OCI-LY7 (cell line): ENCODE results near the gene NTM. TPM values are rescaled to one million over a fixed set of nuclear protein-coding genes. Genes with fewer than 3 reads are reported as not detected.

Experiments used
- BruUV-seq: library from RNA; stranded (reverse); fragments of 400-500 nt; replicated peaks from 2 replicates; lab custom pipeline; 2021; lab: Mats Ljungman, UMichigan
- CTCF ChIA-PET: fragments of 300-600 bp; sonication (Branson Sonifier 250); formaldehyde crosslinking; loops from one replicate; lab custom pipeline; 2022; ENCODE audit warnings: antibody characterized with exemption; ENCODE audit not compliant: unreplicated experiment; lab: Charles Lee
- POLR2A ChIA-PET: fragments of 300-600 bp; sonication (Branson Sonifier 250); formaldehyde crosslinking; loops from one replicate; lab custom pipeline; 2022; ENCODE audit warnings: antibody characterized with exemption; lab: Charles Lee
- DNase-seq: peaks from one replicate; pipeline ENCODE4 v3.0.0-alpha.2; 2015; ENCODE audit warnings: low spot score
- H2AFZ ChIP-seq: fragments of 200-600 bp; sonication (generic), shearing (Covaris generic); 2 replicates; pipeline ENCODE4 v1.6.1; 2014; ENCODE audit warnings: mild to moderate bottlenecking, antibody characterized with exemption, low read length, moderate library complexity
- H3K27ac ChIP-seq: fragments of 200-600 bp; sonication (generic); 2 replicates; pipeline ENCODE4 v1.5.1; 2014; ENCODE audit warnings: mixed run types, low read depth, mild to moderate bottlenecking, moderate library complexity, low read length, inconsistent platforms; ENCODE audit not compliant: poor library complexity, severe bottlenecking
- H3K36me3 ChIP-seq: fragments of 200-600 bp; sonication (generic); 2 replicates; pipeline ENCODE4 v1.6.1; 2014; ENCODE audit warnings: mild to moderate bottlenecking, antibody characterized with exemption, low read length, moderate library complexity, mixed read lengths; ENCODE audit not compliant: insufficient read depth
- H3K4me1 ChIP-seq: fragments of 200-600 bp; sonication (generic); 2 replicates; pipeline ENCODE4 v1.5.1; 2014; ENCODE audit warnings: mild to moderate bottlenecking, low read length; ENCODE audit not compliant: insufficient read depth, poor library complexity, severe bottlenecking
- H3K4me2 ChIP-seq: fragments of 200-600 bp; sonication (generic); 2 replicates; pipeline ENCODE4 v1.6.1; 2014; ENCODE audit warnings: mild to moderate bottlenecking, low read length
- H3K4me3 ChIP-seq: fragments of 200-600 bp; sonication (generic); 2 replicates; pipeline ENCODE4 v1.5.1; 2014; ENCODE audit warnings: mild to moderate bottlenecking, low read depth, low read length; ENCODE audit not compliant: poor library complexity, severe bottlenecking
- H3K79me2 ChIP-seq: fragments of 200-600 bp; sonication (generic); 2 replicates; pipeline ENCODE4 v1.6.1; 2016; ENCODE audit warnings: low read depth, mild to moderate bottlenecking, low read length, moderate library complexity, mixed read lengths; ENCODE audit not compliant: insufficient read depth
- H3K9me2 ChIP-seq: fragments of 200-600 bp; sonication (generic); 2 replicates; pipeline ENCODE4 v1.6.1; 2016; ENCODE audit warnings: mild to moderate bottlenecking, low read length, mixed read lengths; ENCODE audit not compliant: insufficient read depth
- H3K9me3 ChIP-seq: fragments of 200-600 bp; sonication (generic); 2 replicates; pipeline ENCODE4 v1.6.1; 2014; ENCODE audit warnings: mild to moderate bottlenecking, mixed run types, low read length, mixed read lengths
- H4K20me1 ChIP-seq: fragments of 200-600 bp; sonication (generic); 2 replicates; pipeline ENCODE4 v1.6.1; 2014; ENCODE audit warnings: mild to moderate bottlenecking, antibody characterized with exemption, low read length, moderate library complexity, mixed read lengths; ENCODE audit not compliant: insufficient read depth
- CTCF ChIP-seq: fragments of 200-600 bp; sonication (generic); conservative IDR thresholded peaks from 2 replicates; pipeline ENCODE4 v1.5.1; 2014; ENCODE audit warnings: mild to moderate bottlenecking, antibody characterized with exemption, low read length, moderate library complexity, mixed read lengths
- EZH2phosphoT487 ChIP-seq: fragments of 200-600 bp; sonication (generic); IDR thresholded peaks from 2 replicates; pipeline ENCODE4 v1.6.1; 2018; ENCODE audit warnings: low read depth, borderline replicate concordance, mild to moderate bottlenecking, mixed run types, antibody characterized with exemption, low read length, moderate library complexity, mixed read lengths
- intact Hi-C: fragments of 100-400 bp; cut with micrococcal nuclease; formaldehyde crosslinking; loops from one replicate; pipeline ENCODE4 v1.10.0; 2022; ENCODE audit not compliant: unreplicated experiment
- total RNA-seq, 2 experiments: library from RNA; depleted of rRNA in 1 of 2; stranded (reverse); fragments of >200 nt in 1 of 2; shearing (Covaris generic) in 1 of 2; gene quantifications; 2 replicates each; pipeline ENCODE4 v1.2.3, GENCODE V29; 2014 to 2022

Gene NTM
- total RNA-seq, 2 experiments from 2014 or later, result not detected

DNA sequence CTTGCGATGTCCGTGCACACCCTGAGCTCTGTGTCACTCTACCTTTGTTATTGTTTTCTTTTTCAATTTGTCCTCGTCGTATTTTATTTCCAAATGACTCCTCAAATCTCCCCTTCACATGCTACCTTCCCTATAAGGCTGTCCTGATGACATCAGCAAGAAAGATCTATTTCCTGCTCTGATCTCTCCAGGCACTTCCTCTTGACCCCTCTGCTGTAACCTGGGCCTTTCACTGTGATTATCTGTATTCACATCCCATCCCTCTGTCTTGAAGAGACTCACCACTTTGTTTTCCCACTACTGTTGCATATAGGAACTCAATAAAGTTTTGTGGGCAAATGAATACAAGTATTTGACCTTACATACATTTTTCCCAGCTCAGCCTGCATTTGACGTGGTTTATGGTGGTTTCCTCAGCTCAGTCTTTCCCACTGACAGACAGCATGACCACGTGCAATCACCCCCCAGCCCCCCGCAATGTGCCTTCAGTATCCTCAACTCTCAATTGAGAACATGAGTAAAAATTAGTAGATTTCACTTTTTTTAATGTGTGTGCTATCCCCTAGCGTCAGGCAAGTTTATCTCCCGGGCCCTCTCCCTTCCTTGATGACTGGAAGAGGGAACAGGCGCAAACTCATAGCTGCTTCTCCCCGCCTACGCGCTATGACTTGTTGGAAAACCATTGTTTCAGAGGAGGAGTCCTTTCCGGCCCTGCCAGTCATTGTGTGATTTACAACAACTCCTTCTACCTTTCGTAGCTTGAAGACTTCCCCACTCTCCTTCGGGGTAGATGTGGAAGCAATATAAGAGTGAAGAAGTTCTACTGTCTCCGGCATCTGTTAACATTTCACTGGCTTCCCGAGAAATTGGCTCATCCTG is 498.5 kb downstream of the NTM start:
- Histone ChIP-seq H3K79me2 (no peaks in the 10 kb centered on the region), H3K4me3 (no peak overlapping the region), H4K20me1 (no peaks in the 10 kb centered on the region), H3K9me2 (no peaks in the 10 kb centered on the region), H3K27ac (no peak overlapping the region), H3K36me3 (no peaks in the 10 kb centered on the region), H3K4me2 (no peak overlapping the region), H2AFZ (no peak overlapping the region), H3K9me3 (no peaks in the 10 kb centered on the region), H3K4me1 (no peaks in the 10 kb centered on the region)
- BruUV-seq, result no TSS peak
- intact Hi-C loops, result no loop called here
- ChIA-PET CTCF (no interaction called here), POLR2A (no interaction called here)
- TF ChIP-seq EZH2phosphoT487, result no peak
- no peak for TF ChIP-seq CTCF
- DNase-seq, result no peak

- H3K36me3 ChIP-seq, result no peaks in the 10 kb centered on the region
- intact Hi-C loops, result no loop called here
- TF ChIP-seq EZH2phosphoT487, result no peak
- no peak for TF ChIP-seq CTCF
- no peaks in the 10 kb centered on the region for H3K9me3 ChIP-seq
- no peak for DNase-seq
- H2AFZ ChIP-seq, result no peak overlapping the region
- no peak overlapping the region for H3K4me3 ChIP-seq
- H3K4me2 ChIP-seq, result no peak overlapping the region
- H3K79me2 ChIP-seq, result no peaks in the 10 kb centered on the region
- no peaks in the 10 kb centered on the region for H3K4me1 ChIP-seq
- no peaks in the 10 kb centered on the region for H3K9me2 ChIP-seq
- BruUV-seq, result no TSS peak
- ChIA-PET CTCF (no interaction called here), POLR2A (no interaction called here)
- no peak overlapping the region for H3K27ac ChIP-seq
- no peaks in the 10 kb centered on the region for H4K20me1 ChIP-seq
Measured at GRCh38 chr11:131870305-131870704, 499.9 kb downstream of the NTM start.

DNA sequence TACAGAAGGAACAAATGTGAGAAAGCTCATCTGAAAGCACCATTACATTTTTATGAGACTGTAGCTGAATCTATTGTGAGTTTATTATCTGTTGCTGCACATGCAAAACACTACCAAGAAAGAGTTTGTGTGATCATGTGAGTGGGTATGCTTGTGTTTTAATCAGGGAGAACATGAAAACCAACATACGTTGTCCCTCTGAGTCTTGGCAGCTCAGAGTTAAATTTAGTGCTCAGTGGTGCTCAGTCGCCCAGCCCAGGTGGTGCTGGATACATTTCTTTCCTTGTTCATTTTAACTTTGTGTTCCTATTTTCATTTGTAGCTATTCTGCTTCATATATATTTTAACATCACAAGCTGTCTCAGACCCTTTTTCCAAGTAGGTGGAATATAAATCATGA is 500.6 kb downstream of the NTM start:
- no peak overlapping the region for H3K4me2 ChIP-seq
- intact Hi-C loops, result no loop called here
- H4K20me1 ChIP-seq, result no peaks in the 10 kb centered on the region
- ChIA-PET POLR2A (no interaction called here), CTCF (no interaction called here)
- no peak overlapping the region for H2AFZ ChIP-seq
- H3K9me2 ChIP-seq, result no peaks in the 10 kb centered on the region
- H3K4me3 ChIP-seq, result no peak overlapping the region
- H3K4me1 ChIP-seq, result no peaks in the 10 kb centered on the region
- H3K27ac ChIP-seq, result no peak overlapping the region
- no peaks in the 10 kb centered on the region for H3K79me2 ChIP-seq
- BruUV-seq, result no TSS peak
- H3K36me3 ChIP-seq, result no peaks in the 10 kb centered on the region
- H3K9me3 ChIP-seq, result no peaks in the 10 kb centered on the region
- DNase-seq, result no peak
- no peak for TF ChIP-seq CTCF
- no peak for TF ChIP-seq EZH2phosphoT487
